ENCODE results near the gene CFAP54.

- TF ChIP-seq CTCF (IDR thresholded peaks at IDR 0.05) (no peak), POLR2A (IDR thresholded peaks at IDR 0.05) (no peak)
Observed at GRCh38 chr12:96457191-96457930, 32.0 kb upstream of the CFAP54 start.

All from suprapubic skin (tissue), 3 donors.